ENCODE data around the gene PTGFRN.
"Not testable (repeated sequence)": the region's sequence is repeated elsewhere in the genome, so short reads cannot be mapped to it uniquely, and the experiment has no call there.

Gene PTGFRN

GRCh38 chr1:116962987-116963639, 53.4 kb downstream of the PTGFRN start:
- in situ Hi-C loops (cut with MboI; ENCODE audit: low sequenced_read_pairs) = no loop called here

DNA sequence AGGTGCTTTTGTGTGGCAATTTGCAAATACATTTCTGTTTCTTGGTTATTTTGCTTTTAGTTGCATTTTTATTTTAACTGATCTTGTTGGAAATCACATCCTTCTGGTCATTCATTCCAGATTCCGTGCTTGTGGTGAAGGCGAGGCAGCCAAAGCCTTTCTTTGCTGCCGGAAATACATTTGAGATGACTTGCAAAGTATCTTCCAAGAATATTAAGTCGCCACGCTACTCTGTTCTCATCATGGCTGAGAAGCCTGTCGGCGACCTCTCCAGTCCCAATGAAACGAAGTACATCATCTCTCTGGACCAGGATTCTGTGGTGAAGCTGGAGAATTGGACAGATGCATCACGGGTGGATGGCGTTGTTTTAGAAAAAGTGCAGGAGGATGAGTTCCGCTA, 57.1 kb downstream of the PTGFRN start:
- in situ Hi-C loops (cut with MboI; ENCODE audit: low sequenced_read_pairs) = no loop called here

GRCh38 chr1:116968724-116969123, 59.0 kb downstream of the PTGFRN start:
- in situ Hi-C loops (cut with MboI; ENCODE audit: low sequenced_read_pairs) = no loop called here

DNA sequence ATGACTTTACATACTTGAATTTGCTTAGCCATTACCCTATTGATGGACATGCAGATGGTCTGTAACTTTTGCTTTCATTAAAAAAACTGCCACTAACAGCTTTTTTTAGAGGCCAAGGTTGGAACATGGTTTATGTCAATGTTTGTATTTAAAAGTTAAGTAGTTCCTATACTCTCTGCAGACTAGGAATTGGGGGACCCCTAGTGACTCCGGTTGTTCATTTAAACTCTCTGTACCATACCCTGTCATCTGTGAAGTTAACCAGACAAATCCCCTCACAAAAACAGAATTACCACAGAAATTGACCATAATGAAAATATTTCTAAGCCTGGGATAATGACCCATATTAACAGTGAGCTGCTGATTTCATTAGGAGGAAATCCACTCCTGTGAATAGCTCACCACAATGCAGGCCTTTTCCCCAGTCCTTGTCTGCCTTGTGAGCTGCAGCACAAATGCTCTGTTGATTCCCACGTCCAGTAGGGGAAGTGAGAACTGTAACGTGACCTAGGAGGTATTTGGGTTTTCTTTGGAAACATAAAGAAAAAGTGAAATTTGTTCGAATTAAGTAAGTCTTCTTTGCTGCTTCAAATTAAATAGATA, 61.6 kb downstream of the PTGFRN start:
- in situ Hi-C loops (cut with MboI; ENCODE audit: low sequenced_read_pairs) = no loop called here

DNA sequence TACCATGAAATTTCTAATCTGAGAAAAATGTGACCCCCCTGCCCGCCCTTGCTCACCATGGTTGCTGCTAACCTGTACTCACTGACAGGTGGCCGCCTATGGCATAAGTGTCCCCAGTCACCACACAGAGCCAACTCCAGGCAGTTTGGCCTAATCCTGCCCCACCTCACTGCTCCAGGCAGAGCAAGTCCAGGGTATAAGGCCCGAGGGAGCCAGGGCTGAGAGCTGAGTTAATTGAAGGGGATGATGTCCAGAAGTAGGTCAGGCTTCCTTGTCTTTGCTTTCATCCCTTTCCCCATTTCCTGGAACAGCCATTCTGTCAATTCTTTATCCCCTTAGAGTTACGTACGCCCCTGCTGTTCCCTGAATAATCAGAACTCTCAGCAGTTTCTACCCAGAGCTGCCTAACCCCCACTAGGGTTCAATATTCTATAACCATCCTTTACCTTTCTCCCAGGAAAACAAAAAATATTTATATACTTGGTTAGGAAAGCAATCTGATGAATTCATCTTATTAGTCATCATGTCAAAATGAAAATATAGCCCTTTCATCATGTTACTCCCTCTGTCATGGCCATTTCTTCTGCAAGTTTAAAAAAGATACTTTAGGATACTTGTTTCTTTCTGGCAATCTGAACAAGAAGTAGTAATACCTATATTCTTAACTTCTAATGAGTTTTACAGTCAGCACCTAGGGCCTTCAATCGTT, 62.4 kb downstream of the PTGFRN start:
- in situ Hi-C loops (cut with MboI; ENCODE audit: low sequenced_read_pairs) = no loop called here

- in situ Hi-C loops (cut with MboI; ENCODE audit: low sequenced_read_pairs) = no loop called here
Measured at GRCh38 chr1:116972674-116973030, 62.9 kb downstream of the PTGFRN start.

DNA sequence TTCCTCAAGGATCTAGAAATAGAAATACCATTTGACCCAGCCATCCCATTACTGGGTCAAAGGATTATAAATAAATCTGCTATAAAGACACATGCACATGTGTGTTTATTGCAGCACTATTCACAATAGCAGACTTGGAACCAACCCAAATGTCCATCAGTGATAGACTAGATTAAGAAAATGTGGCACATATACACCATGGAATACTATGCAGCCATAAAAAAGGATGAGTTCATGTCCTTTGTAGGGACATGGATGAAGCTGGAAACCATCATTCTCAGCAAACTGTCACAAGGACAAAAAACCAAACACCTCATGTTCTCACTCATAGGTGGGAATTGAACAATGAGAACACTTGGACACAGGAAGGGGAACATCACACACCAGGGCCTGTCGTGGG, 70.6 kb downstream of the PTGFRN start:
- in situ Hi-C loops (cut with MboI; ENCODE audit: low sequenced_read_pairs) = not testable (repeated sequence)

DNA sequence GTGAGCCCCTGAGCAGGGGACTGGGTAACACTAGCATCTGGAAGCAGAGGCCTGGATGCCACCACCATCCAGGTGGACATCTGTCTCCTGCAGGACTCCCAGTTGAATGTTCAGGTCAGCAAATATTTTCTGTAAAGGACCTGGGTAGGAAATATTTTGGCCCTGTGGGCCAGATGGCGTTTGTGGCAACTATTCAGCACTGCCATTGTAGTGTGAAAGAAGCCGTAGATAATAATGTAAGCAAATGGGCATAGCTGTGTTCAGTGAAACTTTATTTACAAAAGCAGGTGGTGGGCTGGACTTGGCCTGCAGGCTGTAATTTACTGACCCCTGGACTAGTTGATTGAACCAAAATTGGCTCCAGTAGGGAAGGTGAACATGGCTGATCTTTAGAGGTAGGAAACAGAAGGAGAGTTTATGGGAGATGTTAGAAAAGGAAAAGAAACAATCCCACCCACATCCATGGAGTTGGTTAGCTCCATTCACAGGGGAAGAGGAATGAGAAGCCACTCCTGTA, 71.9 kb downstream of the PTGFRN start:
- in situ Hi-C loops (cut with MboI; ENCODE audit: low sequenced_read_pairs) = no loop called here

- in situ Hi-C loops (cut with MboI; ENCODE audit: low sequenced_read_pairs) = no loop called here
Measured at GRCh38 chr1:116982319-116983004, 72.7 kb downstream of the PTGFRN start.

- in situ Hi-C loops (cut with MboI; ENCODE audit: low sequenced_read_pairs) = no loop called here
Measured at GRCh38 chr1:116983112-116983511, 73.4 kb downstream of the PTGFRN start.

DNA sequence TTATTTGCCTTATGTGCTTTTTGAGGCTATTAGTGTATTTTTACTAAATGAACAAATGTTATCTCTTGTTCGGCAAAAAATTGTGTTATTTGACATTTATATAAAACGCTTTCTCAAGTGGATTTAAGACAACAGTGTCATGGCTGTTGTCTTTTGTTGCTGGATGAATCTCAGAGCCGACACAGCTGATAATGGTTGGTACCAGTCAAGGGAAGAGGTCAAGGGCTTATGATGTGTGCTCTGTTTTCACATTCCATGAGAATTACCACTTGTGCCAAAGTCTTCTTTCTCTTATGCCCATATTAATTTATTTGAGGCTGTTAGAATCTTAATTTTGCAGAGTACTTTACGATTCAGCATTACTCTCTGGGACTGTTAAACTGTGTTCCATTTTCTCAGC, 74.0 kb downstream of the PTGFRN start:
- in situ Hi-C loops (cut with MboI; ENCODE audit: low sequenced_read_pairs) = no loop called here

DNA sequence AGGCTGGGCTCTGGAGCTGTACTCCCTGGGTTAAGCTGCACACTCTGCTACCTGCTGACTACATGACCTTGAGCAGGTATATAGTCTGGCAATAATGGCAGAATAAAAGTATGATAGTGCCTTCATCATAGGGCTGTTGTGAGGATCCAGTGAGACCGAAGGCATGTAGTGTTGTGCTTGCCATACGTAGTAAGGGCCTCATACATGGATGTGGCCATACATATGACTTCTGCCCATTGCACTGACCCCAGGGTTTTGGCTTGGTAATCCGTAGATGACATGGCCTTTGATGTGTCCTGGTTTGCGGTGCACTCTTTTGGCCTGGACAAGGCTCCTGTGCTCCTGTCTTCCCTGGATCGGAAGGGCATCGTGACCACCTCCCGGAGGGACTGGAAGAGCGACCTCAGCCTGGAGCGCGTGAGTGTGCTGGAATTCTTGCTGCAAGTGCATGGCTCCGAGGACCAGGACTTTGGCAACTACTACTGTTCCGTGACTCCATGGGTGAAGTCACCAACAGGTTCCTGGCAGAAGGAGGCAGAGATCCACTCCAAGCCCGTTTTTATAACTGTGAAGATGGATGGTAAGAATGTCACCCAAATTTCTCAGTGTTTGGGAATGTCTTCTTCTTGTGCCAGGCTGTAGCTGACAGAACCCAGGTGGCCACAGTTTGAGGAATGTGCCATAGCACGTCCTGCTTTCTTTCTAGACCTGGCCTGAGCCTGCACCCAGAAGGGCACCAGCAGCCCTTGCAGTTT, 74.9 kb downstream of the PTGFRN start:
- in situ Hi-C loops (cut with MboI; ENCODE audit: low sequenced_read_pairs) = no loop called here

DNA sequence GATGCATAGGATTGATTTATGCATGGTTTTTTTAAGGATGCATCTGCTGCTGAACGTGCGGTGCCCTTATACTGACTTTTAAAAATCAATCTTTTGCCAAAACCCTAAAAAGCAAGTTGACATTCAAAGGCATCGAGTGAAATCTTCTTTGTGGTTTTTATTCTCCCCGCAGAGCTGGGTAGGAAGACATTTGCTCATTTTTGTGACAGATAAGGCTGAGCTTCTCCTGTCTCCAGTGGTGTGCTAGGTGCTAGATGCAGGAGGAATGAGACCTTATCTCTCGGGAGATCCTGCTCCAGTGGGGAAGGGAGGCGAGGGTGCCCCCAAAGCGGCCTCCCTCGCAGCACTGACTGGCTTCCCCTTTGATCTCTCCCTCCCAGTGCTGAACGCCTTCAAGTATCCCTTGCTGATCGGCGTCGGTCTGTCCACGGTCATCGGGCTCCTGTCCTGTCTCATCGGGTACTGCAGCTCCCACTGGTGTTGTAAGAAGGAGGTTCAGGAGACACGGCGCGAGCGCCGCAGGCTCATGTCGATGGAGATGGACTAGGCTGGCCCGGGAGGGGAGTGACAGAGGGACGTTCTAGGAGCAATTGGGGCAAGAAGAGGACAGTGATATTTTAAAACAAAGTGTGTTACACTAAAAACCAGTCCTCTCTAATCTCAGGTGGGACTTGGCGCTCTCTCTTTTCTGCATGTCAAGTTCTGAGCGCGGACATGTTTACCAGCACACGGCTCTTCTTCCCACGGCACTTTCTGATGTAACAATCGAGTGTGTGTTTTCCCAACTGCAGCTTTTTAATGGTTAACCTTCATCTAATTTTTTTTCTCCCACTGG, 76.9 kb downstream of the PTGFRN start:
- in situ Hi-C loops (cut with MboI; ENCODE audit: low sequenced_read_pairs) = no loop called here

GRCh38 chr1:116987256-116987555, 77.5 kb downstream of the PTGFRN start:
- in situ Hi-C loops (cut with MboI; ENCODE audit: low sequenced_read_pairs) = no loop called here

DNA sequence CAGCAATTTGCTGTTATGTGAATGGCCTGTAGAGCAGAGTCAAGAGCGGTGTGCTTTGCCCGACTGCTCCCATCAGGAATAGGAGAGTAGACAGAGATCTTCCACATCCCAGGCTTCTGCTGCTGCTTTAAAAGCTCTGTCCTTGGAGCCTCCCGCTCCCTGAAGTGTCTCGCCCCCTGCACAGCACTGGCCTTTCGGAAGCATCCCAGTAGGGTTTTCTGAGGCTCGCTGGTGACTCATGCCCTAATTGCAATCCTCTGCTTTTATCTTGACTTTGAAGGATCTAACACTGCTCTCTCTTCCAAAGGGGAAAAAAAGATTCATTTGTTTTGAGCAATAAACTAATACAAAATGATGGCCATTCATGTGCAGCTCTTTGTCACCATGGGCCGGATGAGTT, 78.5 kb downstream of the PTGFRN start:
- in situ Hi-C loops (cut with MboI; ENCODE audit: low sequenced_read_pairs) = no loop called here

GRCh38 chr1:116988908-116989307, 79.2 kb downstream of the PTGFRN start:
- in situ Hi-C loops (cut with MboI; ENCODE audit: low sequenced_read_pairs) = no loop called here

GRCh38 chr1:116989835-116990234, 80.1 kb downstream of the PTGFRN start:
- in situ Hi-C loops (cut with MboI; ENCODE audit: low sequenced_read_pairs) = no loop called here

- in situ Hi-C loops (cut with MboI; ENCODE audit: low sequenced_read_pairs) = no loop called here
Measured at GRCh38 chr1:116990612-116991151, 81.0 kb downstream of the PTGFRN start.

- in situ Hi-C loops (cut with MboI; ENCODE audit: low sequenced_read_pairs) = no loop called here
Measured at GRCh38 chr1:116991171-116991845, 81.6 kb downstream of the PTGFRN start.

All from HL-60/S4 treated with phorbol 12-myristate 13-acetate at 8.2 ng/mL for 4 days and 3 days (cell line).